NCI-H1092 treated with DMSO at 0.1 percent for 48 hours (cell line): ENCODE results near the gene NPIPB2.
"Not testable (repeated sequence)": the region's sequence is repeated elsewhere in the genome, so short reads cannot be mapped to it uniquely, and the experiment has no call there.

Experiments
- DNase-seq: peaks from one replicate; lab custom pipeline; 2025; lab: John Stamatoyannopoulos, UW

Gene NPIPB2

DNA sequence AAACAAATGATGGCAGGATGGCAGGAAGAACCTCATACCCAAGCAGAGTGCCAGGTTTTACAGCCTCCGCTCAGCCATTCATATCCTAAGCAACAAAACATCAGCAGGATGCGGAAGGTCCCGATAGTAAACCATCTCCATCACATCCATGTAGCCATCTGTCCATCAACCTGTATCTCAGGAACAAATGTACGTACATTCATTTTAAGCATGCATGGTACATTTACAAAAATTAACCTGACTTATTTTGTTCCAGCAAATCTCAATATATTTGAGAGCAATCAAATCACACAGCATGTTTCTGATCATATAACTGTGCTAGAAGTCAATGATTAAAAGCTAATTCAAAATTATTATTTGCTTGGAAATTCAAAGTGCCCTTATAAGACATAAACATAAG, at the start of gene NPIPB2:
Gene NPIPB2, minus strand, starts transcription at position 101 of the 400 bp plus-strand sequence. Its CDS starts 0 bp downstream, at position 101.
- DNase-seq, result not testable (repeated sequence)

DNA sequence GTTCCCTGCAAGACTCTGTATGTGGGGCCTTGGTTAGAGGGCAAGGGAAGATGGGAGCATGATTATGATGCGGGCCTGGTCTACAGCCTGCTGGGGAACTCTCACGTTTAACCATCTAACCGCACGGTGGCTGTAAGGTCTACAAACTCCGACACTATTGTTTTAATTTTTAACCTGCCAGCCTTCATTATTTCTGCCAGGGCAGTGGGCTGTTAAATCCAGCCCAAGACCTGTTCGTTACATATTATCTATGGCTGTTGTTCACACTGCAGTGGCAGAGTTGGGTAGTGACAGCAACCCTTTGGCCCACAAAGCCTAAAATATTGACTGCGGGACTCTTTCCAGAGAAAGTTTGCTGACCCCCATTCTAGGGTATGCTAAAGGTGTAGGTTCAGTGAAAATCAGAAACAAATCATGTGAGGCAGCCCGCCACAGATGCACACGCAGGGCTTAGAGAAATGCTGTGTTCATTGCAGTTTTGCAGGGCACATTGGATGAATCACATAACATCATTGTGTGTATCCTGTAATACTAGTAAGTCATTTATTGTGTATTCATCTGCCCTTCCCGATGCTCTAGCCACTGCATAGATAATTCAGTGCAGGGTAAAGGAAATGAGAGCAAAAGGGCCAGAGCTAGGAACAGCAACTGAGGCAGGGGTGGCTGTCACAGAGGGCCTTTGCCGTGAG, 49.0 kb upstream of the NPIPB2 start:
- DNase-seq, result no peak

DNA sequence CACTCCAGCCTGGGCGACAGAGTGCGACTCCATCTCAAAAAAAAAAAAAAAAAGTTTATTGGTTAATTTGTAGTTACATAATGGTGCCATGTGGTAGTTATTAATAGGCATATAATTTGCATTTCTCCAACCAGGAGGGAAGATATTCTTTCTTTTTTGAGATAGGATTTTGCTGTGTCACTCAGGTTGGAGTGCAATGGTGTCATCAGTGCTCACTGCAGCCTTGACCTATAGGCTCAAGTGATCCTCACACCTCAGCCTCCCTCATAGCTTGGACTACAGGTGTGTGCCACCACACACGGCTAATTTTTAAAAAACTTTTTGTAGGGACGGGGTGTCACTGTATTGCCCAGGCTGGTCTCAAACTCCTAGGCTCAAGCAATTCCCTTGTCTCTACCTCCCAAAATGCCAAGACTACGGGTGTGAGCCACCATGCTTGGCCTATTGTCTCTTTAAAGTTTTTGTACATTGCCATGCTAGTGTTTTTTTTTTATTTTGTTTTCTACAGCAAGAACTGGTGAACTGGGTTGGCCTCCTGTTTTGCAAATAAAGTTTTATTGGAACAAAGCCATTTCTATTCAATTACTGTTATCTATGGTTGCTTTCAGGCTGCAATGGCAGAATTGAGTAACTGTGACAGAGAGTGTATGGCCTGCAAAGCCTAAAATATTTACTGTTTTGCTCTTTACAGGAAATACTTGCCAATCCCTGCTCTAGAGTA, 46.6 kb upstream of the NPIPB2 start:
- DNase-seq, result no peak

- DNase-seq, result no peak
Measured at GRCh38 chr16:11986521-11987057, 44.7 kb upstream of the NPIPB2 start.

DNA sequence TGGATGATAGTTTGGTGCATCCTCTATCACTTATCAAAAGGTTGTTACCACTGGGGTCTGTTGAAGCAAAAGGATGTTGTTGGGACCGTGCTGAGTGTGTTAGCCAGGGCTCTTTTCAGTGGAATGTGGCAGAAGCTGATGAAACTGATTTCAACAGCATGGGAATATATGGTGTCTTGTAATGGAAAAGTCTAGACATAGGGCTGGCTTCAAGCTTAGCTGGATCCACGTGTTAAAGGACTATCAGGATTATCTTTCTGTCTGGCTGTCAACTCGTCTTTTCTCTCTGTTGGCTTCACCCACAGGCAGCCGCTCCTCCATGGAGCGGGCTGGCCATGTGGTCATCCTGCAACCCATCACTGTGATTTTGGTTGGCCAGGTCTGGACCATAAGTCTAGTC, 43.4 kb upstream of the NPIPB2 start:
- DNase-seq, result no peak

GRCh38 chr16:11980136-11980844, 38.4 kb upstream of the NPIPB2 start:
- DNase-seq, result no peak

DNA sequence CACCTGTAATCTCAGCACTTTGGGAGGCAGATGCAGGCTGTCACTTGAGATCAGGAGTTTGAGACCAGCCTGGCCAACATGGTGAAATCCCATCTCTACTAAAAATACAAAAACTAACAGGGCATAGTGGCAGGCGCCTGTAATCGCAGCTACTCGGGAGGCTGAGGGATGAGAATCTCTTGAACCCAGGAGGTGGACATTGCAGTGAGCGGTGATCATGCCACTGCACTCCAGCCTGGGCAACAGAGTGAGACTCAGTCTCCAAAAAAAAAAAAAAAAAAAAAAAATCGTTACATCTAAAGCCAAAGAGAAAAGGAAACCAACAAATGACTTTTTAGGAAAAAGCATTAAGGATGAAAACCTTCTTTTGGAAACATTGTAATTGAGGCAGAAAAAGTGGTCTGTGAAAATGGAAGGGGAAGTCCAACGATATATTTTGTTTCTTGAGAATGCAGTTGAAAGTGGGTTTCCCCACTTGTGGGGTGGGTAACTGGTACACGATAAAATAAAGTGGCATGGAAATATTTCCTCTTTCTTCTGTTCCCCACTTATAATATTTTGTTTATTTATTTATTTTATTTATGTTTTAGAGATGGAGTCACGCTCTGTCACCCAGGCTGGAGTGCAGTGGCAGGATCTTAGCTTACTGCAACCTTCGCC, 37.3 kb upstream of the NPIPB2 start:
- no peak for DNase-seq

- no peak for DNase-seq
Measured at GRCh38 chr16:11978080-11978479, 36.2 kb upstream of the NPIPB2 start.

GRCh38 chr16:11977376-11978041, 35.7 kb upstream of the NPIPB2 start:
- DNase-seq, result no peak

- DNase-seq, result peak; percentile 11
Measured at GRCh38 chr16:11976850-11977375, 35.1 kb upstream of the NPIPB2 start.

DNA sequence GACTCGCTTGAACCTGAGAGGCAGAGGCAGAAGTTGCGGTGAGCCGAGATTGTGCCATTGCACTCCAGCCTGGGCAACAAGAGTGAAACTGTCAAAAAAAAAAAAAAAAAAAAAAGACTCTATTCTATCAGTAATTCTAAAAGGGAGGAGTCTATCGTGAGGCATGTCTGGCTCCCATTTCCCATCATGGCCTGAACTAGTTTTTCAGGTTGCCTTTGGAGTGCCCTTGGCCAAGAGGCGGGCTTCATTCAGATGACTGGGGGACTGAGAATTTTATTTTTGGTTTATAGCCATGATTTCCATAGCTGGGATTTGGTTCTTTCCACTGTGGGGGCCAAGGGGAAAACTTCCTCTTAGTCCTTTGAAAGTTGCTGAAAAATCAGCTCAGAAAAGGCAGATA, 31.2 kb upstream of the NPIPB2 start:
- no peak for DNase-seq

DNA sequence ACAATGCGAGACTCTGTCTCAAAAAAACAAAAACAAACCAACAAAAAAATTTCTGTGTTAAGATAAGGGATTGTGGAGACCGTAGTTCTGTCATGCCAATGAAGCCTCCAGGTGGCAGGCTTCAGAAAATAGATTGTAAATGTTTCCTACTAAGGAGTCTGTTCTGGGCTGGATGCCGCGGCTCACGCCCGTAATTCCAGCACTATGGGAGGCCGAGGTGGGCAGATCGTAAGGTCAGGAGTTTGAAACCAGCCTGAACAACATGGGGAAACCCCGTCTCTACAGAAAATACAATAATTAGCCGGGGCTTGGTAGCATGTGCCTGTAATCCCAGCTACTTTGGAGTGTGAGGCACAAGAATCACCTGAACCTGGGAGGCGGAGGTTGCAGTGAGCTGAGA, 30.3 kb upstream of the NPIPB2 start:
- no peak for DNase-seq

DNA sequence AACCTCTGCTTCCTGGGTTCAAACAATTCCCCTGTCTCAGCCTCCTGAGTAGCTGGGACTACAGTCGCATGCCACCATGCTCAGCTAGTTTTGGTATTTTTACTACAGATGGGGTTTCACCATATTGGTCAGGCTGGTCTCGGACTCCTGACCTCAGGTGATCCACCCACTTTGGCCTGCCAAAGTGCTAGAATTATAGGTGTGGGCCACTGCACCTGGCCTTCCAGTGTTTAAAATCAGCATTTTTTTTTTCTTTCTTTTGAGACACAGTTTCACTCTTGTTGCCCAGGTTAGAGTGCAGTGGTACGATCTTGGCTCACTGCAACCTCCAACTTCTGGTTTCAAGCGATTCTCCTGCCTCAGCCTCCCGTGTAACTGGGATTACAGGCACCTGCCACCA, 28.4 kb upstream of the NPIPB2 start:
- not testable (repeated sequence) for DNase-seq

DNA sequence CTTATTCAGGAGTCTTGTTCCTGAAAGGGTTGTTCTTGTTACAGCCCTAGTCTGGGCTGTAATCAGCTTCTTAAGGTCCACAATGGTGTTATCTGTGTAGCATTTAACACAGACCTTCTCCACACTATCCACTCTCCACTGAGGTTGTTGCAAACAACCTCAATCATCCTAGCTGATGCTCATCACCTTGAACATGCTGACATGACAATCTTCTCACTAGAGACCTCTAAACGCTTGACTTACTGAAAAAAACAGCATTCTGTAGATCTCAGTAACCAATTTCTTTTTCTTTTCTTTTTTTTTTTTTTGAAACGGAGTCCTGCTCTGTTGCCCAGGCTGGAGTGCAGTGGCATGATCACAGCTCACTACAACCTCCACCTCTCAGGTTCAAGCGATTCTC, 26.7 kb upstream of the NPIPB2 start:
- no peak for DNase-seq

- no peak for DNase-seq
Measured at GRCh38 chr16:11967195-11967911, 25.5 kb upstream of the NPIPB2 start.

DNA sequence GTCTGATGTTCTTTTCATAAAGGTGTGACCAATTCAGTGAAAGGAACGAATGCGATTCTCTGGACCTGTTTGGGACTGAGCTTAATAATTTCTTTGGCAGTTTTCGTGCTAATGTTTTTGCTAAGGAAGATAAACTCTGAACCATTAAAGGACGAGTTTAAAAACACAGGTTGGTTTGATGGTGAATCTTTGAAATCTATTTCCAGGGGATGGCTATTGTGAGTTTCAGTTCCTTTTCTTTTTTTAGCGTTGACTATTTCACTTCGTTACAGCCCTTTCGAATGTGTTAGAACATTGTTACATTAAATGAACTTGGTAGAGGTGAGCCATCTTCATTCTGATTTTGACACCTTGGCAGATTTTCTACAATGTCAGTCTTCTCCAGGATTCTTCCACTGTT, 24.3 kb upstream of the NPIPB2 start:
- no peak for DNase-seq

GRCh38 chr16:11964761-11965551, 23.1 kb upstream of the NPIPB2 start, which contains the start of gene TNFRSF17:
TSS of gene TNFRSF17 (plus strand) at chr16:11965210. CDS start at chr16:11965325, 115 bp downstream.
- no peak for DNase-seq

DNA sequence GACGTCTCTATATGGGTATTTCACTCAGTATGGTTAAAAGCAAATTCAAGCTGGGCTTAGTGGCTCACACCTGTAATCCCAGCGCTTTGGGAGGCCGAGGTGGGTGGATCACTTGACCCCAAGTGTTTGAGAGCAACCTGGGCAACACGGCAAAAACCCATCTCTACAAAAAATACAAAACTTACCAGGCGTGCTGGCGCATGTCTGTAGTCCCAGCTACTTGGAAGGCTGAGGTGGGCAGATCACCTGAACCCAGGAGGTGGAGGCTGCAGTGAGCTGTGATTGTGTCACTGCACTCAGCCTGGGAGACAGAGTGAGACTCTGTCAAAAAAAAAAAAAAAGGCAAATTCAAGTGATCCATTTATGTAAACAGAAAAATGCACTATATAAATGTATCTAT, 21.9 kb upstream of the NPIPB2 start:
- no peak for DNase-seq

DNA sequence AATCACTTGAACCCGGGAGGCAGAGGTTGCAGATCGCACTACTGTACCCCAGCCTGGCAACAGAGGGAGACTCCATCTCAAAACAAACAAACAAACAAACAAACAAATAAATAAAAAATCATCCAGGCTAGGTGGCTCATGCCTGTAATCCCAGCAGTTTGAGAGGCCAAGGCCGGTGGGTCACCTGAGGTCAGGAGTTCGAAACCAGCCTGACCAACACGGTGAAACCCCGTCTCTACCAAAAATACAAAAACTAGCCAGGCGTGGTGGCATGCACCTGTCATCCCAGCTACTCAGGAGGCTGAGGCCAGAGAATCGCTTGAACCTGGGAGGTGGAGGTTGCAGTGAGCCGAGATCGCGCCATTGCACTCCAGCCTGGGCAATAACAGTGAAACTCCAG, 21.1 kb upstream of the NPIPB2 start:
- not testable (repeated sequence) for DNase-seq

GRCh38 chr16:11962457-11962856, 20.6 kb upstream of the NPIPB2 start:
- DNase-seq, result not testable (repeated sequence)
